ENCODE data around the gene ZNF791.

Gene ZNF791

DNA sequence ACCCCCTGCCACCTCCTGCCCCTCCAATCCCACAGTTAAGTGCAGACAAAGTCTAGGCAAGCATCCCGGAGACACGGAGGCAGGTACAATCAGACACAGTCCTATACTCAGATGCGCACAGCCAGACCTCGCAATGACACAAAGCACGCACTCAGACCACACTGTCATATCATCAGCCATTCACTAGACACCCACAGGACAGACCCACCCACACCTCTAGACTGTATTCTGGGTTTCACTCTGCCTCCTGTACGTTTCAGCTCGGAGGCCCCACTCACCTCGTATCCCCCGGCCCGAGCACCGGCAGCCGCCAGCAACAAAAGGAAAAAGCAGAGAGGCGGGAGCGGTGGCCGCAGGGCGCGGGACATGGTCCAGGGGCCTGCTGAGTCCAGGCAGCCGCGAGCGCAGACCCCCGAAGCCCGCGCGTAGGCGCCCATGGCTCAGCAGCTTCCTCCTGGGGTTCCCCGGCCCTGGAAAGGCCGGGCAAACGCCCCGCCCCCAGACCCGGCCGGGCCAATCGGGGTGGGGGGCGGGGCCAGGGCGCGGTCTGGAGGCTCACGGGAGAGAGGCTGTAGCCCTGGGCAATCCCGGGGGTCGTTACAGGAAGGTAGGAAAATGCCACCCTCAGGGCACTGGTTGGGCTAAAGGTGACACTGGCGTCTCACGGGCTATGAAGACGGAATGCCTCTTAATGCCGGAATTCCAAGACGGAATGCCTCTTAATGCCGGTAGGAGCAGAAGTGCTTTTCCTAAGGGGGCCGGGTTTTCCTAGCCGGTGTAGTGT, 55.7 kb downstream of the ZNF791 start, which contains the start of the genes MAN2B1 and WDR83 (continued):
- TF ChIP-seq, protein P1, sequence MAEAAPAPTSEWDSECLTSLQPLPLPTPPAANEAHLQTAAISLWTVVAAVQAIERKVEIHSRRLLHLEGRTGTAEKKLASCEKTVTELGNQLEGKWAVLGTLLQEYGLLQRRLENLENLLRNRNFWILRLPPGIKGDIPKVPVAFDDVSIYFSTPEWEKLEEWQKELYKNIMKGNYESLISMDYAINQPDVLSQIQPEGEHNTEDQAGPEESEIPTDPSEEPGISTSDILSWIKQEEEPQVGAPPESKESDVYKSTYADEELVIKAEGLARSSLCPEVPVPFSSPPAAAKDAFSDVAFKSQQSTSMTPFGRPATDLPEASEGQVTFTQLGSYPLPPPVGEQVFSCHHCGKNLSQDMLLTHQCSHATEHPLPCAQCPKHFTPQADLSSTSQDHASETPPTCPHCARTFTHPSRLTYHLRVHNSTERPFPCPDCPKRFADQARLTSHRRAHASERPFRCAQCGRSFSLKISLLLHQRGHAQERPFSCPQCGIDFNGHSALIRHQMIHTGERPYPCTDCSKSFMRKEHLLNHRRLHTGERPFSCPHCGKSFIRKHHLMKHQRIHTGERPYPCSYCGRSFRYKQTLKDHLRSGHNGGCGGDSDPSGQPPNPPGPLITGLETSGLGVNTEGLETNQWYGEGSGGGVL (tag by site-specific recombination; IDR thresholded peaks at IDR 0.05), result peak; percentile 31; the same call in 1 of the 2 replicates
- TF ChIP-seq ZEB2 (tag by site-specific recombination; IDR thresholded peaks at IDR 0.05), result peak; percentile 12; the same call in 1 of the 2 replicates
- TF ChIP-seq KLF9 (tag by site-specific recombination; IDR thresholded peaks at IDR 0.05; ENCODE audit: low read depth), result no peak; the same call in 1 of the 2 replicates

DNA sequence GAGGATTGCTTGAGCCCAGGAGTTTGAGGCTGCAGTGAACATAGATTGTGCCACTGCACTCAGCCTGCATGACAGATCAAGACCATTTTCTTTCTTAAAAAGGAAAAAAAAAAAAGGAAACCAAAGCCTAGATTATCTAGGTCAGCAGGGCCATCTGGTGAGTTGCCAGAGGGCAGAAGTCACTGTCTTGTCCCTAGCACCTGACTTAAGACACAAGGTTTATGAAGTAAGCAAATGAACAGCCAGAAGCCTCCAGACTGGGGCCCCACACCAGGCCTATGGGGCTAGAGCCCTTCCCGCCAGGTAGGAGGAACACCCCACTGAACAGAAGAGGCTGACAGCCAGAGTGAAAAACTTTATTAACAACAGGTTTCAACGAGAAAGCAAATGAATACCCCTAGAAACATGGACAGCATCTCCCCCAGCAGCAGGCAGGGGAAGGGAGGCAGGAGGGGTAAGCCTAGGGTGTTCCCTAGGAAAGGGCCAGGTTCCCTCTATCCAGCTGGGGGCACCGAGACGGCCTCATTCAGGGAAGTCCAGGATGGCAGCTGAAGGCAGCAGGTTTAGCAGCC, 57.1 kb downstream of the ZNF791 start:
- H3K36me3 ChIP-seq (ENCODE audit: control insufficient read depth in 2 of 2, insufficient read depth in 1 of 2, low read length in 2 of 2), result peaks cover 7 to 57% of the 10 kb centered on the region in 2 experiments; a peak in 2 of 3 replicates
- H3K27ac ChIP-seq (ENCODE audit: extremely low read depth, low read depth, low read length), result no peak overlapping the region
- ChIA-PET POLR2A (interaction anchor here (1.2 kb wide), 1 partner anchor 9 kb away, joined by 4 read pairs; no protein-coding TSS in a partner anchor), CTCF (interaction anchor here (1.1 kb wide), 1 partner anchor 104 kb away, joined by 3 read pairs; no protein-coding TSS in a partner anchor)
- no peaks in the 10 kb centered on the region for H3K4me1 ChIP-seq (ENCODE audit: control insufficient read depth, insufficient read depth, low read length)
- TF ChIP-seq ZNF10 (tag by site-specific recombination; IDR thresholded peaks at IDR 0.05), result no peak
- no peak for TF ChIP-seq GLIS1 (tag by site-specific recombination; IDR thresholded peaks at IDR 0.05)
- TF ChIP-seq, protein P2, sequence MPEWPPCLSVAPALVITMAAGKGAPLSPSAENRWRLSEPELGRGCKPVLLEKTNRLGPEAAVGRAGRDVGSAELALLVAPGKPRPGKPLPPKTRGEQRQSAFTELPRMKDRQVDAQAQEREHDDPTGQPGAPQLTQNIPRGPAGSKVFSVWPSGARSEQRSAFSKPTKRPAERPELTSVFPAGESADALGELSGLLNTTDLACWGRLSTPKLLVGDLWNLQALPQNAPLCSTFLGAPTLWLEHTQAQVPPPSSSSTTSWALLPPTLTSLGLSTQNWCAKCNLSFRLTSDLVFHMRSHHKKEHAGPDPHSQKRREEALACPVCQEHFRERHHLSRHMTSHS (tag by site-specific recombination; IDR thresholded peaks at IDR 0.05), result no peak
- TF ChIP-seq, protein P3, sequence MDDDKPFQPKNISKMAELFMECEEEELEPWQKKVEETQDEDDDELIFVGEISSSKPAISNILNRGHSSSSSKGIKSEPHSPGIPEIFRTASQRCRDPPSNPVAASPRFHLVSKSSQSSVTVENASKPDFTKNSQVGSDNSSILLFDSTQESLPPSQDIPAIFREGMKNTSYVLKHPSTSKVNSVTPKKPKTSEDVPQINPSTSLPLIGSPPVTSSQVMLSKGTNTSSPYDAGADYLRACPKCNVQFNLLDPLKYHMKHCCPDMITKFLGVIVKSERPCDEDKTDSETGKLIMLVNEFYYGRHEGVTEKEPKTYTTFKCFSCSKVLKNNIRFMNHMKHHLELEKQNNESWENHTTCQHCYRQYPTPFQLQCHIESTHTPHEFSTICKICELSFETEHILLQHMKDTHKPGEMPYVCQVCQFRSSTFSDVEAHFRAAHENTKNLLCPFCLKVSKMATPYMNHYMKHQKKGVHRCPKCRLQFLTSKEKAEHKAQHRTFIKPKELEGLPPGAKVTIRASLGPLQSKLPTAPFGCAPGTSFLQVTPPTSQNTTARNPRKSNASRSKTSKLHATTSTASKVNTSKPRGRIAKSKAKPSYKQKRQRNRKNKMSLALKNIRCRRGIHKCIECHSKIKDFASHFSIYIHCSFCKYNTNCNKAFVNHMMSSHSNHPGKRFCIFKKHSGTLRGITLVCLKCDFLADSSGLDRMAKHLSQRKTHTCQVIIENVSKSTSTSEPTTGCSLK (tag by site-specific recombination; IDR thresholded peaks at IDR 0.05), result no peak
- no peak for TF ChIP-seq GLI4 (tag by site-specific recombination; IDR thresholded peaks at IDR 0.05)
- no peaks in the 10 kb centered on the region for H3K9me3 ChIP-seq (ENCODE audit: control insufficient read depth, insufficient read depth, low read depth, low read length)
- H3K4me3 ChIP-seq (ENCODE audit: low read depth, low read length), result peak overlapping the region; percentile 85; the same call in 1 of the 2 replicates

DNA sequence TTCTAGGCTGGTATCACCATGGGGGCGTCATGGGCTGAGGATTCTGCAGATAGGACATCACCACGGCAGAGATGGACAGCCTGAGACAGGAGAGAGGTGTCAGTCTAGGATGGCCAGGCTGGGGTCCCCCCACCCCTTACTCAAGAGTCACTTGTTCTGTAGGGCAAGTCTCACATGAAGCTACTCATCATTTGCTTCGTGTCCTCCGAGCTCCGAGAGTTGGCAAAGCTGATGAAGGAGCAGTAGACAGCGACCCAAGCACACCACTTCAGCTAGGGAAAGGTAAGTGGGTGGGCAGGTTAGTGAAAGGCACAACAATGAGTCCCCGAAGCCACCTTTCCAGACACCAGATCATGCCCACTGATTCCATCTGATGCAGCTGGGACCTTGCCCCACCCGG, 57.6 kb downstream of the ZNF791 start:
- peak overlapping the region; percentile 80; the same call in 1 of the 2 replicates for H3K27ac ChIP-seq (ENCODE audit: extremely low read depth, low read depth, low read length)
- no peaks in the 10 kb centered on the region for H3K9me3 ChIP-seq (ENCODE audit: control insufficient read depth, insufficient read depth, low read depth, low read length)
- ChIA-PET POLR2A (interaction anchor here (1.0 to 1.8 kb wide), 4 partner anchors 9 to 58 kb away, joined by 3 to 6 read pairs (median 4); partner anchors contain the start of genes ZNF490 and ZNF791), CTCF (interaction anchor here (0.6 to 1.5 kb wide), 3 partner anchors 11 to 125 kb away, joined by 3 to 6 read pairs (median 5); no protein-coding TSS in a partner anchor)
- TF ChIP-seq MEIS1 (CRISPR knock-in tag; IDR thresholded peaks at IDR 0.05; ENCODE audit: borderline replicate concordance), result no peak
- TF ChIP-seq ZNF157 (tag by site-specific recombination; IDR thresholded peaks at IDR 0.05), result no peak
- TF ChIP-seq ZNF341 (tag by site-specific recombination; IDR thresholded peaks at IDR 0.05; ENCODE audit: low read depth), result no peak
- TF ChIP-seq, protein P4, sequence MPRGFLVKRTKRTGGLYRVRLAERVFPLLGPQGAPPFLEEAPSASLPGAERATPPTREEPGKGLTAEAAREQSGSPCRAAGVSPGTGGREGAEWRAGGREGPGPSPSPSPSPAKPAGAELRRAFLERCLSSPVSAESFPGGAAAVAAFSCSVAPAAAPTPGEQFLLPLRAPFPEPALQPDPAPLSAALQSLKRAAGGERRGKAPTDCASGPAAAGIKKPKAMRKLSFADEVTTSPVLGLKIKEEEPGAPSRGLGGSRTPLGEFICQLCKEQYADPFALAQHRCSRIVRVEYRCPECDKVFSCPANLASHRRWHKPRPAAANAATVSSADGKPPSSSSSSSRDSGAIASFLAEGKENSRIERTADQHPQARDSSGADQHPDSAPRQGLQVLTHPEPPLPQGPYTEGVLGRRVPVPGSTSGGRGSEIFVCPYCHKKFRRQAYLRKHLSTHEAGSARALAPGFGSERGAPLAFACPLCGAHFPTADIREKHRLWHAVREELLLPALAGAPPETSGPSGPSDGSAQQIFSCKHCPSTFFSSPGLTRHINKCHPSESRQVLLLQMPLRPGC (tag by site-specific recombination; IDR thresholded peaks at IDR 0.05), result no peak
- TF ChIP-seq ZNF510 (tag by site-specific recombination; IDR thresholded peaks at IDR 0.05; ENCODE audit: insufficient replicate concordance), result no peak
- TF ChIP-seq ZNF555 (tag by site-specific recombination; conservative IDR thresholded peaks at IDR 0.05), result no peak
- TF ChIP-seq ZNF394 (tag by site-specific recombination; IDR thresholded peaks at IDR 0.05; ENCODE audit: borderline replicate concordance), result no peak
- TF ChIP-seq HOXA7 (CRISPR knock-in tag; IDR thresholded peaks at IDR 0.05; ENCODE audit: borderline replicate concordance), result no peak
- H3K4me1 ChIP-seq (ENCODE audit: control insufficient read depth, insufficient read depth, low read length), result no peaks in the 10 kb centered on the region
- H3K4me3 ChIP-seq (ENCODE audit: low read depth, low read length), result peak overlapping the region; percentile 85
- peaks cover 8 to 57% of the 10 kb centered on the region in 2 experiments; a peak in 2 of 3 replicates for H3K36me3 ChIP-seq (ENCODE audit: control insufficient read depth in 2 of 2, insufficient read depth in 1 of 2, low read length in 2 of 2)

Data from HEK293 (cell line).